NCI-H82 treated with DMSO at 0.1 percent for 48 hours (cell line): ENCODE data around the gene EIF2S1.
A peak's percentile ranks its signal among the peaks of the same experiment; 100 is the strongest.
"Not testable (repeated sequence)": the region's sequence is repeated elsewhere in the genome, so short reads cannot be mapped to it uniquely, and the experiment has no call there.

Source experiments
- DNase-seq: peaks from one replicate; lab custom pipeline; 2025; ENCODE audit not compliant: unreplicated experiment; lab: John Stamatoyannopoulos, UW

EIF2S1 gene

GRCh38 chr14:67410313-67410712, 50.2 kb downstream of the EIF2S1 start:
- no peak for DNase-seq

- DNase-seq, result no peak
These were observed 51.2 kb downstream of the EIF2S1 start for GRCh38 chr14:67411370-67411769.

- no peak for DNase-seq
These were observed 51.8 kb downstream of the EIF2S1 start, which contains the start of gene PLEK2 for GRCh38 chr14:67411820-67412421. TSS of gene PLEK2 (minus strand) at chr14:67412165. CDS start at chr14:67412059, 106 bp downstream.

DNA sequence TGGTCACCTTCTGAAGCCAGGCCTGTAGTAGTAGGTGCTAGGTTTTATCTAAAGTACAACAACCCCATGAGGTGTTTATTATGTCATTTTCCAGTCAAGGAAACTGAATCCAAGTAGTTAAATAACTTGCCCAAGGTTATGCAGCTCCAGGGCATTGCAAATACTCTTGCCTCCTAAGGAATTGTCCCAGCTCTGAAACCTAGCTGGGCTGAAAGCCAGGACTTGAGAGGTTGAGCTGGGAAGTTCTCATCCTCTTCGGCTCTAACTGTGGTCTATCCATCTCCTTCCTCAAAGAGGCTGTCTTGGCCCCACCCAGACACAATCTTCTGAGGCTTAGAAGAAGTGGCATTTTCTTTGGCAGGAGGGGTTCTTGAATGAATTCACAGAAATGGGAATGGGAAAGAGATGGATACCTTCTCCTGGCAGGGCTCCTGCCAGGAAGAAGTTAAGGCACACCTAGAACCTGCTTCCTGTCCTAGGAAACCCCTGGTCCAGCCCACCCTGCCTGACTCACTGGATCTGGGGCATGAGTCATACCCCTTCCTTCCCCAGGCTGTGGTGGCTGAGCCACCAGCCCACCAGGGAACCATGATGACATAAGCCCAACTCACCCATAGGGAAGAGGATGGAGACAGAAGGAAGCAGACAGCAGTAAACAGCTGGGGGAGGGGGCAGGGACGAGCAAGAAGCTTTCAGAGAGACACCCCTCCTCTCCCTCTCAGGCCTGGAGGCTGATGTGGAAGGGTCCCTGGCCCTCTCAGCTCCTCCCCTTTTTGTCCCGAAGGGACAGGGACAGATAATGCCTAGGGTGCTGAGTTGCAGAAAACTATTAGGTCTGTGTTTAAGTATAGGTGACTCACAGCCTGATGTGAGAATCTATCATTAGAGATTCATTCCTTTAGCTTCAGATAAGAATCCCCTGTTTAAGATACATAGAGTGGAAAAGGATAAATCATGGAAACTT, 54.0 kb downstream of the EIF2S1 start:
- DNase-seq, result no peak

- not testable (repeated sequence) for DNase-seq
These were observed 55.5 kb downstream of the EIF2S1 start for GRCh38 chr14:67415610-67416009.

GRCh38 chr14:67416085-67416484, 56.0 kb downstream of the EIF2S1 start:
- no peak for DNase-seq

- no peak for DNase-seq
These were observed 56.7 kb downstream of the EIF2S1 start for GRCh38 chr14:67416810-67417209.

DNA sequence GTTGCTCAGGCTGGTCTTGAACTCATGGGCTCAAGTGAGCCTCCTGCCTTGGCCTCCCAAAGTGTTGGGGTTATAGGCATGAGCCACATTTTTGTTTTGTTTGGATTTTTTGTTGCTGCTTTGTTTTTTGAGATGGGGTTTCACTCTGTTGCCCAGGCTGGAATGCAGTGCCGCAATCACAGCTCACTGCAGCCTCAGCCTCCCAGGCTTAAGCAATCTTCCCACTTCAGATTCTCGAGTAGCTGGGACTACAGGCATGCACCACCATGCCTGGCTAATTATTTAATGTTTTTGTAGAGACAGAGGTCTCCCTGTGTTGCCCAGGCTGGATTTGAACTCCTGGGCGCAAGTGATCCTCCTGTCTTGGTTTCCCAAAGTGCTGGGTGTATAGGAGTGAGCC, 57.5 kb downstream of the EIF2S1 start:
- DNase-seq, result no peak

DNA sequence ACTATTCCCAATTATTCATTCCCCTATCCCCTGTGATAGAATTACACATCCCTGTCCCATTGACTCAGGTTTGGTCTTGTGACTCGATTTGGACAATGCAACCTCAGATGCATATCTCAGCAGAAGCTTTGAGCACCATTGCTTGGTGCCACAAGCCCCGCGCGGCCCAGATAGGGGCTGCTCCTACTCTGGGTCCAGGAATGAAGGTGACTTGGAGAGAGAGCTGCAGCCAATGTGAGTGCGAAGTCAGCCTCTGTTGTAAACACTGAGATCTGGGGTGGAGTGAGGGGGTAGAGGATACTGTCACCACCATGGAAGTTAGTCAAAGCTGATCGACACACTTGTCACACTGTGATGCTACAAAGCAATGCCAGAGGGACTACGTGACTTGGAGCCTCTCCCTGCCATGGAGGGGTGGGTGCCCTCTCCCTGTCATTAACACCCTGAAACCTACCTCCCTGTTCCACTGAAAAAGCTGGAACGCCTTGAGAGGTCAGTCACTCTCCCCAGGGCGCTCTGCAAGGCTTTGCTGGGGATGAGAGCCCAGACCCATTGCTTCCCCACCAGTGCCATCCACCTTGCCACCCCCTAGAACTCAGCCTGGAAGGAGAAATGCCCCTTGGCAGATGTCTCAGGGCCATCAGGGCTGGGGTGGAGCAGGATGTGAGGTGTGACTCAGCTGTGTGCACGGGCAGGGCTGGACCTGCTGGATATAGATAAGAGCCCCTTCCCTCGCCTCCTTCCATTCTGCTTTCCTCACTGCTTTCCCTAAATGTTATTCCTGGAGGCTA, 58.5 kb downstream of the EIF2S1 start:
- DNase-seq, result no peak

DNA sequence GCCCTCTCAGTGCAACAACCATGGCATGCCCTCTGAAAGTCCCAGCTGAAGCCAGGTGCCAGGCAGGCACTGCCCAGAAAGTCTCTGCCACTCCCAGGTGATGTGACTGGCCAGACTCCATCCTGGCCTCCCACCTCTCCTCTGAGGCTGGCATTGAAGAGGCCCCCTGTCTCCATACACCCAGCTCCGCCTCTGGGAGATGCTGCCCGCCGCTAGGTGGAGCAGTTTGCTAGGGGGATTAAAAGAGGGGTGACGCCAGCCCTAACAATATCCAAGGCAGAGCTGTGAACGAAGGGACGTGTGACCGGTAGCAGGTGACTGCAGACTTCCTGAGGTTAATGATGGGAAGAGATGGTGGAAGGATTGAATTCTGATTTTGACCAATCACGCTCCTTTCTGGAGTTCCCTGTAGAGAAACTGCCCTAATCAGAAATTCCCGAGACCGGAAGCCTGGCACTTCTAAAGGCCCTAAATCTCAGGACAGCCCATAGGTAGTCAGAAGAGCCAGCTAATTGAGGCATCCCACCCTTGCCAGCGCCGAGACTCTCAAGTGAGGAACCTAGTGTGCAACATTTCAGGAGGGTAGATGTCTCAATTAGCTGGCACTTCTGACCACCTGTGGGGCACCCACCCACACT, 60.1 kb downstream of the EIF2S1 start:
- peak; percentile 9 for DNase-seq

GRCh38 chr14:67421356-67422224, 61.5 kb downstream of the EIF2S1 start:
- DNase-seq, result no peak

DNA sequence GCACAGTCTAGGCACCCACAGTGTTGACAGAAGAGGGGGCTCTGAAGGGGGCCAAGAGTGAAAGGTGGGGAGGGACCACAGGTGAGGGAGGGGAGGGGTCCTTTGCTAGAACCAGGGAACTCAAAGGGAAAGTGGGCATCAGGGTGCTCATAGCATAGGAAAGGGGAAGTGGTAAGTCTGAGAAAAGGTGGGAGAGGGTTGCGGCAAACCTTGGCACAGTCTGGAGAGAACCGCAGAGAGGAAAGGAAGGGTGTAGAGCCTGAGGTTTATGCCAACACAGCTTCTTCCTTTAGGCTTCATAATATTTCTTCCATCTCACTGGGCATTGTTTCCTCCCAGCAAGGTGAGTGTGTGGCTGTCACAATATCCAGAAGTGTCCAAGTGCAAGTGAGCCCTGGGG, 63.3 kb downstream of the EIF2S1 start:
- DNase-seq, result no peak

DNA sequence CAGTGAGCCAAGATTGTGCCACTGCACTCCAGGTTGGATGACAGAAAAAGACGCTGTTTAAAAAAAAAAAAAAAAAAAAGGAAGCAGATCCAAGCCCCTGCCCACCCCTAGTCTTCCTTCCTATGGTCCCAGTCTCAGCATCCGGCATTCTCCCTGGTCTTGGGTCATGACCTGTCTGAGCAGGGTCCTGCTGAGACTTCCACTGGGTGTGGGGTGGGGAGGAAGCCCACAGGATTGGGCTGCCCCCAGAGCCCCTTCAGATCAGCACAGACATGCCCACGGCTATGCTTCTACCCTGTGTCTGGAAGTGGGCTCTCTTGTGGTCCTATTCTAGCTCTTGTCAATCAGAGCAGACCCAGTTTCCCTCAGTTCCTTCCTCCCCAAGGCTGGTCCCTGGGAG, 64.4 kb downstream of the EIF2S1 start:
- DNase-seq, result no peak

DNA sequence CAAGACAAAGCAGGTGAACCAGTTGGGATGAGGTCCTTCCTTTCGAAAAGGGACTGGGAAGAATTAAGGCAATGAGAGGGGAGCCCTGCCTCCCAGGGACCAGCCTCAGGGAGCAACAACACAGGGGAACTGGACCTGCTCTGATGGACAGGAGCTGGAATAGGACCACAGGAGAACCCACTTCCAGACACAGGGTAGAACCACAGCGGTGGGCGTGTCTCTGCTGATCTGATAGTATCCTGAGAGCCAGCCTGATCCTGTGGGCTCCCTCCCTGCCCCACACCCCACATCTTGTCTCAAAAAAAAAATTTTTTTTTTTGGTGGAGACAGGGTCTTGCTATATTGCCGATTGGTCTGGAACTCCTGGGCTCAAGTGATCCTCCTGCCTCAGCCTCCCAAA, 65.5 kb downstream of the EIF2S1 start:
- DNase-seq, result no peak

DNA sequence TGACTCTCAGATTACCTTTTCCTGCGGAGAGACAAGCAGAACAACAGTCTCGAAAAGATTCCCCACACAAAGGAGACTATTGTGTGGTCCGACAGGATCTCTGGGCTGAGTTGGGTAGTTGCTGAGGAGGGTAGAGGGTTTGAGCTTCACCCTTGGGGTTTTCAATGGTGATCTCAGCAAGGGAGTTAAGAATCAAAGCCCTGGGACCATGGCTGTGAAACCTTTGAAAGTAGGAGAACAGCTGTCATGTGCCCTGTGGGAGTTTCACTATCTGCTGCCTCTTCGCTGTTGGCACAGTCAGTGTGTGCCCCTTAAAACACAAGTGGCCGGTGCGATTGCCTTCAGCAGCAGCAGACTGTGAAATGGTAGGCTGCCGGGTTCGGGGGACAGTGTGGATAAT, 66.0 kb downstream of the EIF2S1 start:
- DNase-seq, result no peak

GRCh38 chr14:67426983-67427606, 67.0 kb downstream of the EIF2S1 start:
- DNase-seq, result peak; percentile 55

DNA sequence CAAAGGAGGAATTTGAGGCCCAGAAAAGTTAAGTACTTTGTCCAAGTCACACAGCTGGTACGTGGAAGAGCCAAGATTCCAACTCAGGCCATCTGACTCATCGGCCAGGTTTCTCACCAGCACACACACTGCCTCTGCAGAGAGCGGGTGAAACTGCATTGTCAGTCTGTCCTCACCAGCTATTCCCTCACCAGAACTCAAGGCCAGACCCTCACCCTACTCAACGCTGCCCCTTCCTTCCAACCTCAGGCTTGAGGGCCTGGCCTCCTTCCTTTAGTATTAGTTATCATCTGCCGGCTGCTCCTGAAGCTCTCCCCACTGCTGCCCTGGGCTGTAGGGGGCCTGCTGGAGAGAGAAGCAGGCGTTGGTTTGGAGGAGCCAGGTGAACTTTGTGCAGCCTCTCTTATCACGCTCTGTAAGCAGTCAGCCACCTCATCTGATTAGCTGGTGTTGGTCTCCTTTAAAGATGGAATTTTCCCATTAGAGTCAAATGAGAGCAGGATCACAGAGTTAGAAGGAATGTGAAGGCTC, 68.4 kb downstream of the EIF2S1 start:
- no peak for DNase-seq

- peak; percentile 77 for DNase-seq
These were observed 69.5 kb downstream of the EIF2S1 start for GRCh38 chr14:67429510-67430205.
